Stomach (tissue), 9 donors: ENCODE measurements around the gene ERFL. TPM values are rescaled to one million over a fixed set of nuclear protein-coding genes. Genes with fewer than 3 reads are reported as not detected.

Experiments used
- DNase-seq, 2 donors: peaks; one replicate each; pipeline versions ENCODE4 v3.0.0 to v3.0.0-alpha.2; 2013 to 2019
- H3K27ac ChIP-seq, 5 donors: fragments of 200-600 bp in 4 of 5; sonication (generic) in 4 of 5; one replicate each; pipeline ENCODE4 v1.5.1; 2013 to 2019; ENCODE audit warnings: mild to moderate bottlenecking in 1 of 5, moderate library complexity in 1 of 5
- H3K27me3 ChIP-seq, 3 donors: fragments of 200-600 bp; sonication (generic); one replicate each; pipeline ENCODE4 v1.5.1; 2017 to 2019; ENCODE audit warnings: mixed run types in 1 of 3
- H3K36me3 ChIP-seq, 4 donors: fragments of 200-600 bp; sonication (generic); 1 replicate in 3 of 4; 2 replicates in 1 of 4; pipeline ENCODE4 v1.5.1; 2016 to 2019
- H3K4me1 ChIP-seq, 4 donors: fragments of 200-600 bp; sonication (generic); one replicate each; pipeline ENCODE4 v1.5.1; 2016 to 2019
- H3K4me3 ChIP-seq, 4 donors: fragments of 200-600 bp; sonication (generic) in 3 of 4; one replicate each; pipeline ENCODE4 v1.5.1; 2016 to 2019; ENCODE audit warnings: mild to moderate bottlenecking in 1 of 4
- H3K9me3 ChIP-seq, 4 donors: fragments of 200-600 bp; sonication (generic); one replicate each; pipeline ENCODE4 v1.5.1; 2016 to 2019
- EP300 ChIP-seq: sonication (generic); formaldehyde crosslinking; IDR thresholded peaks from one replicate; pipeline ENCODE4 v1.6.1; 2017; ENCODE audit warnings: antibody characterized with exemption
- POLR2A ChIP-seq, 4 donors: fragments of 450-650 bp; IDR thresholded peaks; one replicate each; pipeline ENCODE4 v1.6.1; 2016; ENCODE audit warnings: antibody characterized with exemption in 4 of 4, control low read depth in 2 of 4, mild to moderate bottlenecking in 1 of 4, moderate library complexity in 1 of 4
- POLR2AphosphoS5 ChIP-seq, 3 donors: sonication (generic); formaldehyde crosslinking; IDR thresholded peaks; one replicate each; pipeline ENCODE4 v1.6.1; 2016; ENCODE audit warnings: antibody characterized with exemption in 3 of 3
- WGBS, 5 donors: extraction: QIAGEN DNeasy Blood & Tissue Kit in 3 of 5; methylation state at CpG; one replicate each; pipeline versions ENCODE4 v1.1.5 to v1.1.7; 2013 to 2018; 5-methylcytosine and 5-hydroxymethylcytosine counted together
- intact Hi-C: fragments of 100-400 bp; cut with DNase I; formaldehyde crosslinking; loops from one replicate; pipeline ENCODE4 v1.15.1; 2023; ENCODE audit warnings: low total_unique reads
- polyA plus RNA-seq, 3 donors: library from polyadenylated mRNA; stranded (reverse); fragments of 200-250 nt; gene quantifications; one replicate each; pipeline ENCODE4 v1.2.3, GENCODE V29; 2013
- total RNA-seq, 5 donors: library from RNA; depleted of rRNA; stranded (reverse); fragments of >200 nt; gene quantifications; one replicate each; pipeline versions ENCODE4 v1.1.0 to v1.2.3, GENCODE V29; 2014 to 2016
- TF ChIP-seq, protein P1 (sequence below), 7 experiments: fragments of 450-650 bp in 4 of 7; fragments of 200-600 bp in 3 of 7; sonication (generic) in 3 of 7; IDR thresholded peaks; one replicate each; pipeline ENCODE4 v1.5.1; 2016 to 2019; ENCODE audit warnings: antibody characterized with exemption in 7 of 7, control low read depth in 2 of 7, mild to moderate bottlenecking in 1 of 7
- donor health status: healthy with polysubstance abuse.
- donor health status: Bipolar disorder and iron deficiency.
- donor health status: healthy.

ERFL gene
- total and polyA plus RNA-seq, 8 donors = 0.25 TPM; not detected in 7

GRCh38 chr19:41879670-41880328 is 48.5 kb downstream of the ERFL start:
- H3K27me3 ChIP-seq = no peaks in the 10 kb centered on the region
- no peak overlapping the region for H3K27ac ChIP-seq
- no peaks in the 10 kb centered on the region for H3K9me3 ChIP-seq
- H3K4me1 ChIP-seq = peaks cover 2 to 31% (median 19%) of the 10 kb centered on the region in 4 donors
- intact Hi-C loops = loop anchor here (5.0 to 10.0 kb wide), 2 partner anchors 55 to 78 kb away; partner anchors contain the start of gene RABAC1
- WGBS, 5 donors = 75 to 82% (median 79%) methylated on average over 7 of the region's 7 CpGs
- TF ChIP-seq, protein P1, sequence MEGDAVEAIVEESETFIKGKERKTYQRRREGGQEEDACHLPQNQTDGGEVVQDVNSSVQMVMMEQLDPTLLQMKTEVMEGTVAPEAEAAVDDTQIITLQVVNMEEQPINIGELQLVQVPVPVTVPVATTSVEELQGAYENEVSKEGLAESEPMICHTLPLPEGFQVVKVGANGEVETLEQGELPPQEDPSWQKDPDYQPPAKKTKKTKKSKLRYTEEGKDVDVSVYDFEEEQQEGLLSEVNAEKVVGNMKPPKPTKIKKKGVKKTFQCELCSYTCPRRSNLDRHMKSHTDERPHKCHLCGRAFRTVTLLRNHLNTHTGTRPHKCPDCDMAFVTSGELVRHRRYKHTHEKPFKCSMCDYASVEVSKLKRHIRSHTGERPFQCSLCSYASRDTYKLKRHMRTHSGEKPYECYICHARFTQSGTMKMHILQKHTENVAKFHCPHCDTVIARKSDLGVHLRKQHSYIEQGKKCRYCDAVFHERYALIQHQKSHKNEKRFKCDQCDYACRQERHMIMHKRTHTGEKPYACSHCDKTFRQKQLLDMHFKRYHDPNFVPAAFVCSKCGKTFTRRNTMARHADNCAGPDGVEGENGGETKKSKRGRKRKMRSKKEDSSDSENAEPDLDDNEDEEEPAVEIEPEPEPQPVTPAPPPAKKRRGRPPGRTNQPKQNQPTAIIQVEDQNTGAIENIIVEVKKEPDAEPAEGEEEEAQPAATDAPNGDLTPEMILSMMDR (IDR thresholded peaks at IDR 0.05) = no peak
- TF ChIP-seq POLR2AphosphoS5 (IDR thresholded peaks at IDR 0.05) (no peak), POLR2A (IDR thresholded peaks at IDR 0.05) (no peak), EP300 (no peak)
- DNase-seq = no peak
- no peaks in the 10 kb centered on the region for H3K36me3 ChIP-seq
- no peak overlapping the region for H3K4me3 ChIP-seq

- Histone ChIP-seq H3K4me3 (no peak overlapping the region), H3K36me3 (no peaks in the 10 kb centered on the region), H3K27me3 (no peaks in the 10 kb centered on the region), H3K27ac (no peak overlapping the region), H3K4me1 (peaks cover 0 to 26% (median 14%) of the 10 kb centered on the region in 4 donors), H3K9me3 (no peaks in the 10 kb centered on the region)
- no peak for DNase-seq
- 84 to 89% (median 87%) methylated on average over 12 to 21 of the region's 21 CpGs for WGBS, 5 donors
- intact Hi-C loops = loop anchor here (5.0 to 10.0 kb wide), 2 partner anchors 56 to 78 kb away; partner anchors contain the start of gene RABAC1
- no peak for TF ChIP-seq EP300
- no peak for TF ChIP-seq POLR2A (IDR thresholded peaks at IDR 0.05)
- TF ChIP-seq POLR2AphosphoS5 (IDR thresholded peaks at IDR 0.05) = no peak
- TF ChIP-seq, protein P1 (IDR thresholded peaks at IDR 0.05) = no peak
Observed at GRCh38 chr19:41879080-41879479, 49.2 kb downstream of the ERFL start.

GRCh38 chr19:41877916-41878905 is 50.0 kb downstream of the ERFL start:
- Histone ChIP-seq H3K36me3 (no peaks in the 10 kb centered on the region), H3K9me3 (no peaks in the 10 kb centered on the region), H3K27ac (peak overlapping the region in 4 of 5 donors; percentile 25 to 61 (median 36)), H3K4me1 (peaks cover 0 to 32% (median 12%) of the 10 kb centered on the region in 4 donors), H3K27me3 (no peaks in the 10 kb centered on the region), H3K4me3 (no peak overlapping the region)
- WGBS, 5 donors = 57 to 80% (median 72%) methylated on average over 17 of the region's 17 CpGs
- no peak for DNase-seq
- intact Hi-C loops = loop anchor here (5.0 to 10.0 kb wide), 2 partner anchors 57 to 79 kb away; partner anchors contain the start of gene RABAC1
- TF ChIP-seq POLR2AphosphoS5 (IDR thresholded peaks at IDR 0.05) (no peak), POLR2A (IDR thresholded peaks at IDR 0.05) (no peak), EP300 (no peak)
- TF ChIP-seq, protein P1 (IDR thresholded peaks at IDR 0.05) = no peak
